ENCODE measurements around the gene PAXX.

Gene PAXX

DNA sequence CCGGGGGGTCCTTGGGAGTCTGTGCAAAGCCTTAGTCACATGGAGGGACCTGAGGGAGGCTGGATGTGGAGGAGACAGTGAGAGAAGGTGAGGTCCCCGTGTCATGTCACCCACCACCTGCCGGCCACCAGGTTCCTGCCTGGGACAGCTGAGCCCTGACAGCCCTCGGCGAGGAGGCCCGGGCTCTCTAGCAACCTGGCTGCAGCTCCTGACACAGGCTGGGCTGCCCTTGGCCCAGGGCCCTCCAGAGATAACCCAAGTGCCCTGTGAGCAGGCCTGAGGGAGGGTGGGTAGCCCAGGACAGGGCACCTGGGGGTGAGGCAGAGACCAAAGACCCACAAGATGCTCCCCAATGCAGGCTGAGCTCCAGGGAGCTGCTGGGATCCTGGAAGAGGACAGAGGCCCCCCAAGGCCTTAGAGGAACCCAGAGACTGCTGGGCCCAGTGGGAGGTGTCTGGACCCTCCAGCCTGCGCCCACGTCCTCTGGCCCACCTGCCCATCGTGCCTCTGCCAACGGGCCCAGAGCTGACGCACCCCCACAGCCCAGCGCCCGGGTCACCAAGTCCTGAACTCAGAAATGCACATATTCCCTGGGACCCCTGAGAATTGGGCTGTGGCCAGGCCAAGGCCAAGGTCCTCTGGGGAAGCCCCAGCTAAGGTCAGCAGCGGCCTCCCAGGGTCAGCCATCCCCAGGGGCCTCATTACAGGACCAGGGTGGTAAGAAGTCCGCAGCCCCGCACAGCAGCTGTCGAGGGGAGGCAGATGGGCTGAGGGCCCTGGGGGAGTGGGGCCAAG, 23.7 kb upstream of the PAXX start:
- no peak for DNase-seq

- DNase-seq = no peak
These were observed 23.1 kb upstream of the PAXX start for GRCh38 chr9:136969150-136969549.

DNA sequence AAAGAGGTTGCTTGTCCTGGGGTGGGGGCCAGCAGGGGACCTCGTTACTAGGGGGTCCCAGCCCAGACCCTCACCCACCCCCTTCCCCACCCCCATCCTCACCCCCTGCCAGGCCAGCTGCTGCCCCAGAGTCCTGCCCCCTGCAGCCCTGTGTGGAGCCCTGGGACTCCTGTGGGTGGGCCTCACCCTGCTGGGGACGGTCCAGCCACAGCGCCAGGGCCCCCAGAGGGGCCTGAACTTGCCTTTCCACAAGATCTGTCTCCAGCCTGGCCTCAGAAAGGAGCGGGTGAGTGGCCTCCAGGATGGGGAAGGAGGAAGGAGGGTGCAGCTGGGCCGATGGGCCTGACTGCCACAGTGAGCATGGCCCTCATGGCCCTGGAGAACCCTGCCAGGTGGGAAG, 22.4 kb upstream of the PAXX start:
- no peak for DNase-seq

DNA sequence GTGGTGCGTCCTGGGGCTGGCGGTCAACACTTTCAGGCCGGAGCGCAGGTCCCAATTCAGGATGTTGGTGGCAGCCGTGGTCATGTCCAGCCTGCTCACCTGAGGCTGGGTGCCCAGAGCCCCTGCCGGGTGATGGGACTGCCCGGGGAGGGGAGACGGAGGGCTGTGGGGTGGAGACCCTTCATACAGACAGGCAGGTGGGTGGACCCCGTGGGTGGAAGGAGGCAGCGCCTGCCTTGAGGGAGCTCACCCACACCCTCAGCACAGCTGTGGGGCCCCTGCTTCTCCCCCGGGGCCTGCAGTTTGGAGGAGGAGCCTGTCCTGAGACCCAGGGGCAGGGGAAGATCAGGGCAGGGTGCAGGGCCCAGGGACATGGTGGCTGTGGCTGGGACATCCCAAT, 21.9 kb upstream of the PAXX start:
- no peak for DNase-seq

GRCh38 chr9:136971746-136972145, 20.5 kb upstream of the PAXX start:
- DNase-seq = no peak

DNA sequence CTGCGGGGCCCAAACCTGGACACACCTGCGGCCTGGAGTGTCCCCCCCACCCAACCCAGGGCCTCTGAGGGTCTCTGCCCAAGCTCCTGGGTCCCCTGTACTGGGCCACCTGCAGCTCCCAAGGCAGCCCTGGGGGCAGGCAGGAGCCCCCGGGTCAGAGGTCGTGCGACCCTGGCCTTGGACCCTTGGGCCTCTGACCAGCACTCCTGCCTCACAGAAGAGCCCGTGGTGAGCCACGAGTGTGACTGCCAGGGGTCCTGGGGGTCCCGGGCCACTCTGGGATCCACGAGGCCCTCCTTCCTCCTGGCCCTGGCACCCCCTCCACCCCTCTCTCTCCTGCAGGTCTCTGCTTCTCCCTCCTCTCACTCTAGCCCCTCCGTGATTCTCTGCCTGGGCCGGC, 19.9 kb upstream of the PAXX start:
- DNase-seq = no peak

GRCh38 chr9:136972743-136973142, 19.5 kb upstream of the PAXX start:
- DNase-seq = no peak

GRCh38 chr9:136973618-136974617, 18.3 kb upstream of the PAXX start:
- DNase-seq = no peak

DNA sequence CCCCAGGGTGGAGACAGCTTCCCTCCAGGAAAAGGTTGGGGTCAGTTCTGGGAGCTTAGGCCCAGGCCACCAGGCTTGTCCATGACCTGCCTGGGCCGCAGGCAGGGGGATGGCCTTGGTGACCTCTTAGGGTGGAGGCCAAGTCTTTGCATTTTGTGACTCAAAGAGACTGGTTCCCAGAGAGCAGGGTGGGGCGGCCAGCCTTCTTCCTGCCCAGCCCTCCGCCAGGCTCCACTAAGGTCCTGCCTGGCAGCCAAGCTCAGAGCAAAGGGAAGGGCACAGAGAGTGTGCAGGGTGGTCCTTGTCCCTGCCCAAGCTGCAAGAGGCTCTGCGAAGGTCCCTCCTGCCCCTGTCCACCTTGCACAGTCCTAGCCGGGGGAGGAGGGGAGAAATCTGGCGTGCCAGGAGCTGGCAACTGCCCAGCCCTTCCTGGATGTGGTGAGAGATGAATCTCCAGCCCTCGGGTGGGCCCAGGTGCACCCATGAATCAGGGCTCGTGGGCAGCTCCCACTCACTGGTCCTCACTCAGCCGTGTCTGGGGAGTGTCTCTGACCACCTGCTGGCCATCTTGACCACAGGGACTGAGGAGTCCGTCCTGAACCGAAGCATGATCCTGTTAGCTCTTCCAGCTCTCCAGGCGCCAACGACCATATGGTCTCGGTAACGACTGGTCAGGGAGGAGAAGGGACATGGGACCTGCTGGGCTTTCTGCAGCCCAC, 17.2 kb upstream of the PAXX start:
- no peak for DNase-seq

DNA sequence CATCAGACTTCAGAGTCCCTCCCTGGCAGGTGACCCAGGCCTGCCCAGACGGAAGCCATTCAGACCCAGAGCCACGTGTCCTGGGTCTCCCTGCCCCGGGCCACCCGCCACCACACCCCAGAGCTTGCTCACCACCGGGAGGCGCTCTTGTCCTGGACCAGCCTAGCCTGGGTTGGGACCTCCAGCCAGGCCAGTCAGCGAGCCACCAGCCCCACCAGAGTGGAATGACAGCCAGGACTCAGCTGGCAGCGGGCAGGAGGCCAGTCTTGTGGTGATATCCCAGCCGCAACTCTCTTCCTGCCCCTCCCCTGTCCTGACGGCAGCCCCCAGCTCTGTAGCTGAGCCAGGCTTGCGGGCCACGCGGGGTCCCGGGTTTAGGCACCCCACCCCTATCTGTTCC, 16.6 kb upstream of the PAXX start:
- DNase-seq = peak; percentile 44

- no peak for DNase-seq
These were observed 15.0 kb upstream of the PAXX start, which contains the start of gene PTGDS for GRCh38 chr9:136977223-136977622. TSS of gene PTGDS (plus strand) at chr9:136977504. CDS start at chr9:136977579, 75 bp downstream.

GRCh38 chr9:136977649-136978072, 14.6 kb upstream of the PAXX start:
- no peak for DNase-seq

- peak; percentile 77 for DNase-seq
These were observed 14.0 kb upstream of the PAXX start for GRCh38 chr9:136978073-136978864.

GRCh38 chr9:136978865-136979544, 13.2 kb upstream of the PAXX start:
- DNase-seq = no peak

DNA sequence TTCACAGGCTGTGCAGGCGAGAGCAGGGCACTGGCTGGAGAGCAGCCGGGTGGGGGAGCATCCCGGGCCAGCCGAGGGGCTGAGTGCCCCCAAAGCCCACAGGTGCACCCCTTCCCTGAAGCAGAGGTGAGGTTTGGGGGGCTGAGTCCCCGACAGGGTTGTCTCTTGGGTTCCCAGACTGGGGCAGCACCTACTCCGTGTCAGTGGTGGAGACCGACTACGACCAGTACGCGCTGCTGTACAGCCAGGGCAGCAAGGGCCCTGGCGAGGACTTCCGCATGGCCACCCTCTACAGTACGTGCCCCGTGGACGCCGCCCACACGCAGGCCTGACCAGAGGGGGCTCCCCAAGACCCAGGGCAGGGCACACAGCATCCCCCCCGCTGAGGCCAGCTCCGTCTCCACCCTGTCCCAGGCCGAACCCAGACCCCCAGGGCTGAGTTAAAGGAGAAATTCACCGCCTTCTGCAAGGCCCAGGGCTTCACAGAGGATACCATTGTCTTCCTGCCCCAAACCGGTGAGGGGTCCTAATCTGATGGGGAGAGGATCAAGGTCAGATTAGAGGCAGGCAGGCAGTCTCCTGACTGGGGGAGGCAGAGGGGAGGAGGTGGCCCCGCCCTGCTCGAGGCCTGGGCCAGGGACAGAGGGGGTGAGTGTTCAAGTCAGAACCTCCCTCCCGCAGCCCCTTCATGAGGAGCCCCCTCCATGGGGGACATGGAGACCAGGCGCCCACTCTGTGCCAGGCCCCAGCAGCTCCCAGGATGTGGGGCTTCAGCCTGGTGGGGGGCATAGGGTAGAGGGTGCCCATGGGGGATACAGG, 12.2 kb upstream of the PAXX start:
- no peak for DNase-seq

DNA sequence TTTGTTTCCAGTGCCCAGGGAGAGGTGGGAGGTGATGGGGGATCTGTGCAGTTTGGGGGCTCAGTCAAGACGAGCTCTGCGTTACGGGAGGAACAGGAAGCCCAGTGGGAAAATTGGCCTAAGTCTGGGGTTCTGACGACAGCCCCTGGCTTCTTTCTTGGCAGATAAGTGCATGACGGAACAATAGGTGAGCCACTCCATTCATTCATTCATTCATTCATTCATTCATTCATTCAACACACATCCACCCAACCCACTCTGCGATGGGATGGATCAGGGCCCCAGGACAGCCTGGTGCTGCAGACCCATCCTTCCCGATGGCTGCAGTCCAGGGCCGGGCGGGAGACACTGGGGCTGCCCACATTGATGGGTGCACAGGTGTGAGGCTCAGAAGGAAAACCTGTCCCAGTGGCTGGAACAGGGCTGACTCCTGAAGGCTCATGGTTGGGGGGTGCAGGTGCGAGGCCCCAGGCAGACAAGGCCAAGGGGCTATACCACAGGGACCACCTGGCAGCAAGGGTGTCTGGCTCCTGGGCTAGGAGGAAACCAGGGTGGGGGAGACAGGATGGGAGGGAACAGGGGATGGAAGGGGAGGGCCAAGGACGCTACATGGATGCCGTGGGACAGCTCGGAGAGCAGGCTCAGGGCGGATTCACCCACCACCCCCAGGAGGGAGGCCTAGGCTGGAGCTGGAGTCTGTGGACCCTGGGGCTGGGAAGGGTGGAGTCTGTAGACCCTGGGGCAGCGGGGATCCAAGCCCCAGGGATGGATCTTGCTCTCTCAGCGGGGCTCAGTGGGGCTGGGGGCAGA, 11.3 kb upstream of the PAXX start:
- DNase-seq = no peak

GRCh38 chr9:136981588-136982231, 10.5 kb upstream of the PAXX start:
- DNase-seq = no peak

DNA sequence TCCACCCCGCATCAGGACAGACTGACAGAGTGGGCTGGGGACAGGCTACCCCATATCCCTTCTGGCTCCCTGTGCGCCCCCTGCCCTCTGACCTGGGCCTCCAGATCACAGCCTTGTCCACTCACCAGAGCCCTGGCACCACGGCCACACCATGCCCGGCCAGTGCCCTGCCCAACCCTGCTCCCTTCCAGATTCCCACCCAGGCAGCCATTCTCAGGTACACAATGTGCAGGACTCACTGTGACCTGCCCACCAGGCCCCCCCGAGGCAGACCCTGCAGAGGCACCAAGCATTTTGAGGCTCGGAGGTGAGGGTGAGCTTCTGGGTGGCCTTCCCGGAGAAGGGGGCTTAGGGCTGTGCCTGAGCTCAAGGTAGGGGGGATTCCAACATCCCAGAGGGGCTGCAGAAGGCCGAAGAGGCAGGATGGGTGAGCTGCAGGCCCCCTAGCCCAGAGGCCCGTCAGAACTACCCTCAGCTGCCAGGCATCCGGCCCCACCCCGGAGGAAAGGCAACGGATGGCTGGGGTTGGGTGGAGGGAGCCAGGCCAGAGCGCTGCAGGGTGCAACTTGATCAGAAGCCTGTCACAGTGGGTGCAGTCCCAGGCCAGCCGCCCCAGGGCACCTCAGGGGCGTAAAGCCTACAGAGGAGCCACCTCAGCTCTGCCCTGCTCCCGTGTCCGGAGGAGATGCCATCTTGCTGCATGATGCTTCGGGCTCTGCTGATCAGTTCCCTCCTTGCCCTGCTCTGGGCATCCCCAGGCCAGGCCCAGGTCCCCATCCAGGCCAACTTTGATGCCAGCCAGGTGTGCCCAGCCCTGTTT, 9.8 kb upstream of the PAXX start, which contains the start of gene LCNL1:
Gene LCNL1 (plus strand): TSS at position 762 of the 820 bp plus-strand sequence. CDS start 594 bp downstream, outside the sequence.
- DNase-seq = no peak

Data from CD4-positive, alpha-beta T cell treated with Interleukin-10 for 1 hour (primary cell).